ENCODE measurements around the gene ZSWIM9. TPM values are rescaled to one million over a fixed set of nuclear protein-coding genes. Genes with fewer than 3 reads are reported as not detected.

The ZSWIM9 gene
- total and polyA plus RNA-seq, 12 donors: 3.8 to 8.5 (median 6.5) TPM

DNA sequence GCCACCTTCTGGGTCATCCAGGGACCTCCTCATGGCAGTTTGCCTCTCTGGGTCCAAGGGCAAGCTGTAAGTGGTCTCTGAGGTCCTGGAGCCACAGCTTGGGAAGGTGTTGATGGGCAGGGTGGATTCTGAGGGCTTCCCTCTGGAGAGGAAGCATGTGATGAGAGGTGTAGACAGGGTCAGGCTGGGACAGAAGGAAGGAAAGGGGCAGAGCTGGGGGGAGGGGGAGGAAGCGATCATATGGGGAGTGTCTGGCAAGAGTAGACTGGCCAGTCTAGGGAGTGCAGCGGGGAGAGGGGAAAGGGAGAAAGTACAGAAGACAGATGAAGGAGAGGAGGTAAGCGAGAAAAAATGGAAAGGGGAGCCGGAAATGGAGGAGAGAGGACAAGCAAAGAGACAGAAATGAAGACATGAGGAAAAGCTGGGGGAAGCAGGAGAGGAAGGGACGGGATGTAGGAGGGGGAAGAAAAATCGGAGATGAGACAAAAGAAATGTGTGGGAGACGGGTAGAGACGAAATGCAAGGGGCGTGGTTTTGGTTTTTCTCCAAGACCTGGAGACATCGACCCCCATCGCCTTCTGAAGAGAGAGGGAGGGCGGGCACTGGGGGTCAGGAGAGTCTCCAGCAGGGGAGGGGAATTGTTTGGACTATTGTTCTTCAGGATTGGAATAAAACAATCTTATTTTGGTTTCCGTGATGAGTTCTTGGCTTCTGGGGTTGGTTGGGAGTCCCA, 26.6 kb downstream of the ZSWIM9 start:
- peaks cover 0 to 3% (median 0%) of the 10 kb centered on the region in 9 donors for H3K36me3 ChIP-seq
- H3K4me3 ChIP-seq: no peak overlapping the region
- intact Hi-C loops (cut with DNase I): no loop called here
- TF ChIP-seq, protein P1, sequence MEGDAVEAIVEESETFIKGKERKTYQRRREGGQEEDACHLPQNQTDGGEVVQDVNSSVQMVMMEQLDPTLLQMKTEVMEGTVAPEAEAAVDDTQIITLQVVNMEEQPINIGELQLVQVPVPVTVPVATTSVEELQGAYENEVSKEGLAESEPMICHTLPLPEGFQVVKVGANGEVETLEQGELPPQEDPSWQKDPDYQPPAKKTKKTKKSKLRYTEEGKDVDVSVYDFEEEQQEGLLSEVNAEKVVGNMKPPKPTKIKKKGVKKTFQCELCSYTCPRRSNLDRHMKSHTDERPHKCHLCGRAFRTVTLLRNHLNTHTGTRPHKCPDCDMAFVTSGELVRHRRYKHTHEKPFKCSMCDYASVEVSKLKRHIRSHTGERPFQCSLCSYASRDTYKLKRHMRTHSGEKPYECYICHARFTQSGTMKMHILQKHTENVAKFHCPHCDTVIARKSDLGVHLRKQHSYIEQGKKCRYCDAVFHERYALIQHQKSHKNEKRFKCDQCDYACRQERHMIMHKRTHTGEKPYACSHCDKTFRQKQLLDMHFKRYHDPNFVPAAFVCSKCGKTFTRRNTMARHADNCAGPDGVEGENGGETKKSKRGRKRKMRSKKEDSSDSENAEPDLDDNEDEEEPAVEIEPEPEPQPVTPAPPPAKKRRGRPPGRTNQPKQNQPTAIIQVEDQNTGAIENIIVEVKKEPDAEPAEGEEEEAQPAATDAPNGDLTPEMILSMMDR (IDR thresholded peaks at IDR 0.05): no peak
- no peak for DNase-seq
- H3K27ac ChIP-seq: peak overlapping the region in 1 of 10 donors; percentile 31
- no peaks in the 10 kb centered on the region for H3K27me3 ChIP-seq
- peaks cover 0 to 16% (median 12%) of the 10 kb centered on the region in 9 donors for H3K4me1 ChIP-seq
- no peaks in the 10 kb centered on the region for H3K9me3 ChIP-seq
- WGBS, 2 donors: 31 to 33% methylated on average over 13 of the region's 13 CpGs
- ATAC-seq: peak; percentile 32 to 79 (median 58)

DNA sequence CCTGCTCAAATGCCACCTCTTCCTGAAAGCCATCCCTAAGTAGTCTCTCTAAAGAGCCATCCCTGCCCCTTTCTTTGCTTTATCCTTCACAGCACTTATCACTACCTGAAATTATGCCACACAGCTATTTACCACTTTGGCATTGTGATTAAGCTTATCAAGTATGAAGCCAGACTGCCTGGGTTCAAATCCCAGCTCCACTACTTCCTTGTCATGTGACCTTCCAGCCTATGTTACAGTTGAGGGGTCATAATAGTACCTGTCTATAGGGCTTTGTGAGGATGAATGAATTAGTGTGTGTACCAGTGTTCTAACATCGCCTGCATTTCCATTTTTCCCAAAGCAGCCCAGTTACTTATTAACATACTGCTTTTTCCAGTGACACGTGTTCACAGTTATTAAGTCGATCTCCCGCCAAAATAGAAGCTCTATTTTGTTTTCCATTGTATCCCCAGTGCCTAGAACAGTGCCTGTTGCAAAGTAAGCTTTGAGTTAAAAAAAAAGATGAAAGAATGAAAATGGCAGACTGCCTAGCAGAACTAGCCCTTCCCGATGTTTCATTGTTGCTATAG, 32.8 kb downstream of the ZSWIM9 start:
- intact Hi-C loops (cut with DNase I): loop anchor here in 3 of 10 donors (5.0 to 10.0 kb wide), 2 partner anchors 51 to 54 kb away; partner anchors contain the start of gene CARD8 (in 3 of the 3)
- Histone ChIP-seq H3K27me3 (no peaks in the 10 kb centered on the region), H3K9me3 (no peaks in the 10 kb centered on the region), H3K4me3 (peak overlapping the region in 9 of 10 donors; percentile 52 to 83 (median 67)), H3K27ac (peak overlapping the region in 9 of 10 donors; percentile 49 to 81 (median 72)), H3K4me1 (peaks cover 0 to 32% (median 8%) of the 10 kb centered on the region in 9 donors), H3K36me3 (peaks cover 0 to 9% (median 0%) of the 10 kb centered on the region in 9 donors)
- 18 to 20% methylated on average over 5 of the region's 5 CpGs for WGBS, 2 donors
- no peak for ATAC-seq
- no peak for DNase-seq
- TF ChIP-seq, protein P1 (IDR thresholded peaks at IDR 0.05): no peak

DNA sequence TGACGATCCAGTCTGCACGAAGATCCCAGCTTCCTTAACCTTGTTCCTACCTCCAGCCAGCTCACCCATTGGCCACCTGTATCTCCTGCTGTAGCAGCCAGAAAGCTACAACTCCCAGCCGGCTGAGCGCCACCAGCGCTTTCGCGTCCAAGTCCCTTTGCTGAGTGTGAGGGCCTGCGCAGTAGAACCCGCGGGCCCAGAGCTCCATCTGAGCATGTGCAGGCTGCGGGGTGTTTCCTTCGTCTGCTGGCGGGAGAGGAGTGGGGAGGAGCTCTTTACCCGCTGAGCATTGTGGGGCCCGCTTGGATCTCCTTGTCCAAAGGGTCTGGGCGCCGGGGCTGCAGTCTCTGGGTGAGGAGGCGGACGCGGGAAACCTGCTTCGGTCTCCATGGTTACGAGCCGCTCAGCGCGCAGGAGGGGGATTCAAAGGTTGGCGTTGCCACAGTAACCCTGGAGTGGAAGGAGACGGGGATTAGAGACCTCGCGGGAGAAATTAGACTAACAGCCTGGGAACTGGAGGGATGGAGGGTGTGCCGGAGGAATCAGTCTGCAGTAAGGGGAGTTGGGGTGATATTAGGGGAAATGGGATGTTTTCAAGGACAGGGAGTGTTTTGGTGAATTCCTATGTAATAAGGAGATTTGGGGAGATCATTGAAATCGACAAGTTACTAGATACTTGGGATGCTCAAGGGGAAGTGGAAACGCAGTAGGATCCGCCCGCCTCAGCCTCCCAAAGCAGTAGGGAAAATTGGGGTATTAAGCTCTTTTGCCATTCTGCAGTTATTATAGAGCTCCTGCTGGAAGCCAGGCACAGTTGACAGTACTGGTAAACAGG, 33.5 kb downstream of the ZSWIM9 start:
- Histone ChIP-seq H3K36me3 (peaks cover 0 to 11% (median 0%) of the 10 kb centered on the region in 9 donors), H3K4me1 (peaks cover 0 to 32% (median 8%) of the 10 kb centered on the region in 9 donors), H3K27ac (peak overlapping the region in 9 of 10 donors; percentile 49 to 81 (median 72)), H3K27me3 (no peaks in the 10 kb centered on the region), H3K9me3 (no peaks in the 10 kb centered on the region), H3K4me3 (peak overlapping the region; percentile 52 to 83 (median 68))
- WGBS, 2 donors: 0% methylated on average over 34 of the region's 34 CpGs
- DNase-seq (peak; percentile 92 to 95), ATAC-seq (peak; percentile 99 to 100 (median 100))
- intact Hi-C loops (cut with DNase I): loop anchor here in 3 of 10 donors (5.0 to 10.0 kb wide), 2 partner anchors 51 to 53 kb away; partner anchors contain the start of gene CARD8 (in 3 of the 3)
- TF ChIP-seq, protein P1 (IDR thresholded peaks at IDR 0.05): no peak

Data from heart right ventricle (tissue), 16 donors.